Mesothelial cell of epicardium (in vitro differentiated cells): Measurements from ENCODE around the gene RNF11. TPM values are rescaled to one million over a fixed set of nuclear protein-coding genes. Genes with fewer than 3 reads are reported as not detected.
"Not testable (repeated sequence)": the region's sequence is repeated elsewhere in the genome, so short reads cannot be mapped to it uniquely, and the experiment has no call there.

Experiments
- DNase-seq, 2 experiments: peaks; one replicate each; pipeline ENCODE4 v3.0.0; 2021; ENCODE audit warnings: low spot score in 2 of 2; ENCODE audit not compliant: unreplicated experiment in 2 of 2
- H3K27ac Mint-ChIP-seq: 2 replicates; pipeline ENCODE4 v1.8.0; 2021; ENCODE audit warnings: mixed read lengths
- H3K27me3 Mint-ChIP-seq: 2 replicates; pipeline ENCODE4 v1.8.0; 2021; ENCODE audit warnings: low read depth, mixed read lengths
- H3K36me3 Mint-ChIP-seq: 2 replicates; pipeline ENCODE4 v1.8.0; 2021; ENCODE audit warnings: mixed read lengths
- H3K4me1 Mint-ChIP-seq: 2 replicates; pipeline ENCODE4 v1.8.0; 2021; ENCODE audit warnings: mixed read lengths
- H3K4me3 Mint-ChIP-seq: 2 replicates; pipeline ENCODE4 v1.8.0; 2021; ENCODE audit warnings: mild to moderate bottlenecking, moderate library complexity, mixed read lengths
- H3K9me3 Mint-ChIP-seq: 2 replicates; pipeline ENCODE4 v1.8.0; 2021; ENCODE audit warnings: mixed read lengths
- CTCF ChIP-seq: fragments of 200-600 bp; sonication (generic); IDR thresholded peaks from one replicate; pipeline ENCODE4 v1.5.0; 2021; ENCODE audit warnings: antibody characterized with exemption; ENCODE audit not compliant: unreplicated experiment
- total RNA-seq: library from RNA; stranded (reverse); gene quantifications from 3 replicates; pipeline ENCODE4 v1.2.1, GENCODE V29; 2021

RNF11 gene
- total RNA-seq, 1 donor from 2014 or later: 76.7 TPM

- Mint-ChIP-seq H3K36me3 (no peaks in the 10 kb centered on the region), H3K4me3 (no peak overlapping the region), H3K4me1 (peaks cover 21% of the 10 kb centered on the region), H3K9me3 (no peaks in the 10 kb centered on the region), H3K27ac (no peak overlapping the region), H3K27me3 (no peaks in the 10 kb centered on the region)
- no peak for TF ChIP-seq CTCF
- DNase-seq: no peak
Observed at GRCh38 chr1:51214615-51215131, 21.4 kb upstream of the RNF11 start.

- H3K4me1 Mint-ChIP-seq: peaks cover 19% of the 10 kb centered on the region
- H3K27ac Mint-ChIP-seq: no peak overlapping the region
- no peaks in the 10 kb centered on the region for H3K27me3 Mint-ChIP-seq
- DNase-seq: no peak
- no peaks in the 10 kb centered on the region for H3K9me3 Mint-ChIP-seq
- TF ChIP-seq CTCF: no peak
- H3K4me3 Mint-ChIP-seq: no peak overlapping the region
- H3K36me3 Mint-ChIP-seq: no peaks in the 10 kb centered on the region
Observed at GRCh38 chr1:51215169-51215568, 20.9 kb upstream of the RNF11 start.

- H3K4me3 Mint-ChIP-seq: no peak overlapping the region
- no peaks in the 10 kb centered on the region for H3K27me3 Mint-ChIP-seq
Observed at GRCh38 chr1:51216631-51217030, 19.4 kb upstream of the RNF11 start.

GRCh38 chr1:51217101-51217500, 19.0 kb upstream of the RNF11 start:
- Mint-ChIP-seq H3K36me3 (no peaks in the 10 kb centered on the region), H3K4me1 (peaks cover 16% of the 10 kb centered on the region), H3K4me3 (no peak overlapping the region), H3K27me3 (no peaks in the 10 kb centered on the region), H3K27ac (no peak overlapping the region), H3K9me3 (no peaks in the 10 kb centered on the region)
- no peak for DNase-seq
- TF ChIP-seq CTCF: no peak

More at GRCh38 chr1:51216631-51217030, 19.4 kb upstream of the RNF11 start:
- Mint-ChIP-seq H3K9me3 (no peaks in the 10 kb centered on the region), H3K36me3 (no peaks in the 10 kb centered on the region), H3K4me1 (peaks cover 16% of the 10 kb centered on the region), H3K27ac (no peak overlapping the region)
- TF ChIP-seq CTCF: no peak
- DNase-seq: no peak

- no peak for DNase-seq
- Mint-ChIP-seq H3K27me3 (no peaks in the 10 kb centered on the region), H3K9me3 (peaks cover 4% of the 10 kb centered on the region), H3K36me3 (no peaks in the 10 kb centered on the region), H3K4me1 (peaks cover 16% of the 10 kb centered on the region), H3K27ac (no peak overlapping the region), H3K4me3 (no peak overlapping the region)
- TF ChIP-seq CTCF: no peak
Observed at GRCh38 chr1:51218570-51218969, 17.5 kb upstream of the RNF11 start.

- H3K4me3 Mint-ChIP-seq: no peak overlapping the region
- H3K9me3 Mint-ChIP-seq: peaks cover 4% of the 10 kb centered on the region
- no peaks in the 10 kb centered on the region for H3K36me3 Mint-ChIP-seq
- peaks cover 16% of the 10 kb centered on the region for H3K4me1 Mint-ChIP-seq
- H3K27me3 Mint-ChIP-seq: no peaks in the 10 kb centered on the region
- TF ChIP-seq CTCF: no peak
- DNase-seq: no peak
- no peak overlapping the region for H3K27ac Mint-ChIP-seq
Observed at GRCh38 chr1:51219022-51219421, 17.1 kb upstream of the RNF11 start.

GRCh38 chr1:51221529-51221928, 14.5 kb upstream of the RNF11 start:
- not testable (repeated sequence) for H3K4me3 Mint-ChIP-seq, H3K9me3 Mint-ChIP-seq, H3K27me3 Mint-ChIP-seq, H3K4me1 Mint-ChIP-seq, DNase-seq, H3K36me3 Mint-ChIP-seq, H3K27ac Mint-ChIP-seq
